C4-2B (cell line): Measurements from ENCODE around the gene BLVRA.
"Not testable (repeated sequence)": the region's sequence is repeated elsewhere in the genome, so short reads cannot be mapped to it uniquely, and the experiment has no call there.

ENCODE experiments used
- ZFX ChIP-seq: fragments of 450-650 bp; IDR thresholded peaks from 2 replicates; pipeline ENCODE4 v1.6.1; 2017
- TF ChIP-seq, protein P1 (sequence below): fragments of 450-650 bp; conservative IDR thresholded peaks from 2 replicates; pipeline ENCODE4 v1.5.1; 2017; ENCODE audit warnings: mild to moderate bottlenecking

DNA sequence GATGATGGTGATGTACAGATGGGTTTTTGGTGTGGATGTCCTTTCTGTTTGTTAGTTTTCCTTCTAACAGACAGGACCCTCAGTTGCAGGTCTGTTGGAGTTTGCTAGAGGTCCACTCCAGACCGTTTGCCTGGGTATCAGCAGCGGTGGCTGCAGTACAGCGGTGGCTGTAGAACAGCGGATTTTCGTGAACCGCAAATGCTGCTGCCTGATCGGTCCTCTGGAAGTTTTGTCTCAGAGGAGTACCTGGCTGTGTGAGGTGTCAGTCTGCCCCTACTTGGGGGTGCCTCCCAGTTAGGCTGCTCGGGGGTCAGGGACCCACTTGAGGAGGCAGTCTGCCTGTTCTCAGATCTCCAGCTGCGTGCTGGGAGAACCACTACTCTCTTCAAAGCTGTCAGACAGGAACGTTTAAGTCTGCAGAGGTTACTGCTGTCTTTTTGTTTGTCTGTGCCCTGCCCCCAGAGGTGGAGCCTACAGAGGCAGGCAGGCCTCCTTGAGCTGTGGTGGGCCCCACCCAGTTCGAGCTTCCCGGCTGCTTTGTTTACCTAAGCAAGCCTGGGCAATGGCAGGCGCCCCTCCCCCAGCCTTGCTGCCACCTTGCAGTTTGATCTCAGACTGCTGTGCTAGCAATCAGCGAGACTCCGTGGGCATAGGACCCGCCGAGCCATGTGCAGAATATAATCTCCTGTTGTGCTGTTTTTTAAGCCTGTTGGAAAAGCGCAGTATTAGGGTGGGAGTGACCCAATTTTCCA lies 20.0 kb downstream of the BLVRA start:
- TF ChIP-seq, protein P1, sequence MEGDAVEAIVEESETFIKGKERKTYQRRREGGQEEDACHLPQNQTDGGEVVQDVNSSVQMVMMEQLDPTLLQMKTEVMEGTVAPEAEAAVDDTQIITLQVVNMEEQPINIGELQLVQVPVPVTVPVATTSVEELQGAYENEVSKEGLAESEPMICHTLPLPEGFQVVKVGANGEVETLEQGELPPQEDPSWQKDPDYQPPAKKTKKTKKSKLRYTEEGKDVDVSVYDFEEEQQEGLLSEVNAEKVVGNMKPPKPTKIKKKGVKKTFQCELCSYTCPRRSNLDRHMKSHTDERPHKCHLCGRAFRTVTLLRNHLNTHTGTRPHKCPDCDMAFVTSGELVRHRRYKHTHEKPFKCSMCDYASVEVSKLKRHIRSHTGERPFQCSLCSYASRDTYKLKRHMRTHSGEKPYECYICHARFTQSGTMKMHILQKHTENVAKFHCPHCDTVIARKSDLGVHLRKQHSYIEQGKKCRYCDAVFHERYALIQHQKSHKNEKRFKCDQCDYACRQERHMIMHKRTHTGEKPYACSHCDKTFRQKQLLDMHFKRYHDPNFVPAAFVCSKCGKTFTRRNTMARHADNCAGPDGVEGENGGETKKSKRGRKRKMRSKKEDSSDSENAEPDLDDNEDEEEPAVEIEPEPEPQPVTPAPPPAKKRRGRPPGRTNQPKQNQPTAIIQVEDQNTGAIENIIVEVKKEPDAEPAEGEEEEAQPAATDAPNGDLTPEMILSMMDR: not testable (repeated sequence)
- not testable (repeated sequence) for TF ChIP-seq ZFX
